HCT116 (cell line): ENCODE measurements around the gene DENND1A. TPM values are rescaled to one million over a fixed set of nuclear protein-coding genes. Genes with fewer than 3 reads are reported as not detected.

Experiments used
- ATAC-seq: fragments of 200-7000 bp; cut with Tn5 transposase; 2 replicates; pipeline ENCODE4 v1.9.1; 2020; ENCODE audit warnings: mild to moderate bottlenecking, moderate library complexity
- BruUV-seq: library from RNA; stranded (reverse); fragments of 400-500 nt; replicated peaks from 2 replicates; lab custom pipeline; 2021; lab: Mats Ljungman, UMichigan
- CTCF ChIA-PET: fragments of 300-600 bp; sonication (Branson Sonifier 250); formaldehyde crosslinking; loops from one replicate; lab custom pipeline; 2021; ENCODE audit warnings: antibody characterized with exemption; lab: Charles Lee
- POLR2A ChIA-PET: fragments of 300-600, 350-600 bp; sonication (Branson Sonifier 250); formaldehyde crosslinking; loops from one replicate; lab custom pipeline; 2021; ENCODE audit warnings: antibody characterized with exemption; lab: Charles Lee
- RAD21 ChIA-PET, 2 experiments: fragments of 300-600 bp; sonication (Branson Sonifier 250); formaldehyde crosslinking; loops; one replicate each; lab custom pipeline; 2023; ENCODE audit warnings: low total read pairs in 2 of 2; ENCODE audit not compliant: uncharacterized antibody in 2 of 2, unreplicated experiment in 2 of 2, low non-redundant PET in 1 of 2; lab: Charles Lee
- DNase-seq: peaks from one replicate; pipeline ENCODE4 v3.0.0-alpha.2; 2010; ENCODE audit warnings: low read depth, low spot score
- H2AFZ ChIP-seq: fragments of 200-600 bp; shearing (Covaris generic), sonication (generic); 2 replicates; pipeline ENCODE4 v1.6.1; 2017; ENCODE audit warnings: low read depth, mixed run types, mixed read lengths, antibody characterized with exemption, low read length; ENCODE audit not compliant: poor library complexity, severe bottlenecking
- H3K27ac ChIP-seq: 2 replicates; pipeline ENCODE4 v1.5.1; 2012; ENCODE audit warnings: low read depth, low read length
- H3K27me3 ChIP-seq: fragments of 200-600 bp; sonication (generic); 2 replicates; pipeline ENCODE4 v1.6.1; 2016; ENCODE audit warnings: mixed run types, low read length, mixed read lengths; ENCODE audit not compliant: insufficient read depth
- H3K36me3 ChIP-seq, 2 experiments: fragments of 200-500 bp in 1 of 2; fragments of 200-600 bp in 1 of 2; sonication (Bioruptor generic) in 1 of 2; sonication (generic) in 1 of 2; 2 replicates each; pipeline versions ENCODE4 v1.5.1 to v1.6.1; 2014 to 2016; ENCODE audit warnings: low read length in 2 of 2, inconsistent platforms in 1 of 2, mixed read lengths in 1 of 2, mixed run types in 1 of 2; ENCODE audit not compliant: insufficient read depth in 2 of 2, control insufficient read depth in 1 of 2
- H3K4me1 ChIP-seq, 2 experiments: fragments of 200-600 bp in 1 of 2; sonication (generic) in 1 of 2; 2 replicates each; pipeline versions ENCODE4 v1.5.1 to v1.6.1; 2012 to 2017; ENCODE audit warnings: low read length in 2 of 2, inconsistent platforms in 1 of 2, mild to moderate bottlenecking in 1 of 2, mixed read lengths in 1 of 2, mixed run types in 1 of 2, moderate library complexity in 1 of 2; ENCODE audit not compliant: insufficient read depth in 2 of 2, control insufficient read depth in 1 of 2
- H3K4me2 ChIP-seq: fragments of 200-600 bp; sonication (generic); 2 replicates; pipeline ENCODE4 v1.6.1; 2017; ENCODE audit warnings: mixed run types, low read length, mixed read lengths
- H3K4me3 ChIP-seq, 2 experiments: fragments of 200-600 bp in 1 of 2; sonication (generic) in 1 of 2; replicated peaks in 1 of 2; 2 replicates each; pipeline ENCODE4 v1.5.1; 2011 to 2016; ENCODE audit warnings: low read length in 2 of 2, control low read depth in 1 of 2, low read depth in 1 of 2, mild to moderate bottlenecking in 1 of 2, mixed read lengths in 1 of 2, mixed run types in 1 of 2
- H3K79me2 ChIP-seq: fragments of 200-600 bp; sonication (generic); 2 replicates; pipeline ENCODE4 v1.6.1; 2017; ENCODE audit warnings: mild to moderate bottlenecking, mixed run types, low read length, moderate library complexity, mixed read lengths; ENCODE audit not compliant: insufficient read depth
- H3K9ac ChIP-seq: fragments of 200-600 bp; sonication (generic); 2 replicates; pipeline ENCODE4 v1.6.1; 2016; ENCODE audit warnings: low read length, mixed read lengths
- H3K9me2 ChIP-seq: fragments of 200-600 bp; sonication (generic), shearing (Covaris generic); 2 replicates; pipeline ENCODE4 v1.6.1; 2017; ENCODE audit warnings: mixed run types, mild to moderate bottlenecking, moderate library complexity; ENCODE audit not compliant: insufficient read depth
- H3K9me3 ChIP-seq, 2 experiments: fragments of 200-500 bp in 1 of 2; fragments of 200-600 bp in 1 of 2; sonication (Bioruptor generic) in 1 of 2; sonication (generic) in 1 of 2; 2 replicates each; pipeline ENCODE4 v1.6.1; 2014 to 2017; ENCODE audit warnings: low read length in 2 of 2, mixed read lengths in 2 of 2, inconsistent platforms in 1 of 2, low read depth in 1 of 2, mild to moderate bottlenecking in 1 of 2, mixed run types in 1 of 2, moderate library complexity in 1 of 2; ENCODE audit not compliant: control insufficient read depth in 1 of 2, insufficient read depth in 1 of 2
- H4K20me1 ChIP-seq: fragments of 200-600 bp; sonication (generic), shearing (Covaris generic); 2 replicates; pipeline ENCODE4 v1.6.1; 2017; ENCODE audit warnings: mixed run types, mild to moderate bottlenecking, moderate library complexity; ENCODE audit not compliant: insufficient read depth
- CBX3 ChIP-seq: IDR thresholded peaks from 2 replicates; pipeline ENCODE4 v1.6.1; 2012; ENCODE audit warnings: low read depth
- CEBPB ChIP-seq: IDR thresholded peaks from 2 replicates; pipeline ENCODE4 v1.6.1; 2012; ENCODE audit warnings: low read depth
- EGR1 ChIP-seq: IDR thresholded peaks from 2 replicates; pipeline ENCODE4 v1.6.1; 2012; ENCODE audit warnings: low read depth
- ELF1 ChIP-seq: IDR thresholded peaks from 2 replicates; pipeline ENCODE4 v1.6.1; 2012; ENCODE audit warnings: low read depth, borderline replicate concordance
- EZH2phosphoT487 ChIP-seq: fragments of 200-600 bp; IDR thresholded peaks from 2 replicates; pipeline ENCODE4 v1.6.1; 2018; ENCODE audit warnings: antibody characterized with exemption, borderline replicate concordance
- FOSL1 ChIP-seq: IDR thresholded peaks from 2 replicates; pipeline ENCODE4 v1.6.1; 2012; ENCODE audit warnings: low read depth
- POLR2A ChIP-seq: IDR thresholded peaks from 2 replicates; pipeline ENCODE4 v1.7.0; 2011; ENCODE audit warnings: borderline replicate concordance; ENCODE audit not compliant: insufficient read depth, insufficient read length; ENCODE audit errors: extremely low read depth
- RAD21 ChIP-seq: IDR thresholded peaks from 2 replicates; pipeline ENCODE4 v1.6.1; 2012; ENCODE audit warnings: low read depth, mild to moderate bottlenecking
- SP1 ChIP-seq: IDR thresholded peaks from 2 replicates; pipeline ENCODE4 v1.6.1; 2012; ENCODE audit warnings: low read depth
- SRF ChIP-seq: IDR thresholded peaks from 2 replicates; pipeline ENCODE4 v1.6.1; 2012; ENCODE audit warnings: low read depth
- TCF7L2 ChIP-seq: IDR thresholded peaks from 2 replicates; pipeline ENCODE4 v1.7.0; 2011; ENCODE audit warnings: borderline replicate concordance, inconsistent platforms; ENCODE audit not compliant: insufficient read depth, insufficient read length; ENCODE audit errors: extremely low read depth
- YY1 ChIP-seq: IDR thresholded peaks from 2 replicates; pipeline ENCODE4 v1.6.1; 2011; ENCODE audit warnings: low read length, low read depth, moderate library complexity, mild to moderate bottlenecking; ENCODE audit not compliant: insufficient replicate concordance; ENCODE audit errors: extremely low read depth
- ZBTB33 ChIP-seq: IDR thresholded peaks from 2 replicates; pipeline ENCODE4 v1.6.1; 2011; ENCODE audit warnings: mild to moderate bottlenecking, low read length, moderate library complexity; ENCODE audit not compliant: insufficient replicate concordance; ENCODE audit errors: extremely low read depth
- ZFX ChIP-seq: fragments of 450-650 bp; IDR thresholded peaks from 2 replicates; pipeline ENCODE4 v1.6.1; 2017
- intact Hi-C: fragments of 100-400 bp; cut with micrococcal nuclease; formaldehyde crosslinking; loops from 2 replicates; pipeline ENCODE4 v1.10.0; 2022
- total RNA-seq: library from RNA; stranded (reverse); gene quantifications from one replicate; pipeline ENCODE4 v1.2.1, GENCODE V29; 2021; ENCODE audit not compliant: unreplicated experiment

DENND1A gene
- total RNA-seq, 1 experiment from 2014 or later: 33.0 TPM

GRCh38 chr9:123620239-123620638, 309.7 kb downstream of the DENND1A start:
- Histone ChIP-seq H2AFZ (no peak overlapping the region), H3K9me3 (no peaks in the 10 kb centered on the region), H3K27me3 (no peaks in the 10 kb centered on the region), H3K4me3 (no peak overlapping the region), H3K4me1 (no peaks in the 10 kb centered on the region), H3K4me2 (no peak overlapping the region), H3K27ac (no peak overlapping the region), H3K79me2 (no peaks in the 10 kb centered on the region), H4K20me1 (no peaks in the 10 kb centered on the region), H3K9me2 (no peaks in the 10 kb centered on the region), H3K9ac (no peak overlapping the region), H3K36me3 (no peaks in the 10 kb centered on the region)
- ATAC-seq (no peak), DNase-seq (no peak)
- intact Hi-C loops: no loop called here
- ChIA-PET POLR2A (interaction anchor here (0.6 kb wide), 1 partner anchor 11 kb away, joined by 3 read pairs; no protein-coding TSS in a partner anchor), CTCF (no interaction called here), RAD21 (no interaction called here)
- TF ChIP-seq POLR2A (no peak), ZFX (no peak), SRF (no peak), EGR1 (no peak), TCF7L2 (no peak), RAD21 (no peak), EZH2phosphoT487 (no peak), YY1 (no peak), SP1 (no peak), ZBTB33 (no peak), FOSL1 (no peak), CBX3 (no peak), CEBPB (no peak), ELF1 (no peak)
- TF ChIP-seq, all 23 proteins: peak for 0
- no TSS peak for BruUV-seq
